SK-MEL-5 (cell line): ENCODE data around the gene BTRC. TPM values are rescaled to one million over a fixed set of nuclear protein-coding genes. Genes with fewer than 3 reads are reported as not detected.

Experiments used
- DNase-seq: peaks from one replicate; pipeline ENCODE4 v3.0.0-alpha.2; 2016; ENCODE audit warnings: low read depth, low spot score
- in situ Hi-C: cut with HindIII; loops from 2 replicates; pipeline ENCODE4 v1.10.0; 2016; ENCODE audit warnings: low sequenced_read_pairs, high pct_unique_total_duplicates, low pct_unique_long_range_greater_than_20kb
- total RNA-seq: library from RNA; depleted of rRNA; stranded (reverse); fragments of >200 nt; shearing (Covaris generic); gene quantifications from 2 replicates; pipeline ENCODE4 v1.2.3, GENCODE V29; 2014

BTRC gene
- total RNA-seq, 1 experiment from 2014 or later, result 6.3 TPM

GRCh38 chr10:101487399-101487798, 133.4 kb downstream of the BTRC start:
- no peak for DNase-seq
- in situ Hi-C loops, result no loop called here

- in situ Hi-C loops, result no loop called here
- DNase-seq, result peak; percentile 27
Observed at GRCh38 chr10:101489355-101489754, 135.4 kb downstream of the BTRC start.

GRCh38 chr10:101490026-101490425, 136.1 kb downstream of the BTRC start:
- no peak for DNase-seq
- in situ Hi-C loops, result no loop called here

GRCh38 chr10:101492205-101492604, 138.2 kb downstream of the BTRC start:
- in situ Hi-C loops, result no loop called here
- no peak for DNase-seq

GRCh38 chr10:101492814-101493213, 138.8 kb downstream of the BTRC start:
- in situ Hi-C loops, result no loop called here
- no peak for DNase-seq

GRCh38 chr10:101493249-101493648, 139.3 kb downstream of the BTRC start:
- in situ Hi-C loops, result no loop called here
- DNase-seq, result peak; percentile 16

- DNase-seq, result no peak
- in situ Hi-C loops, result no loop called here
Observed at GRCh38 chr10:101493782-101494281, 139.9 kb downstream of the BTRC start.

- in situ Hi-C loops, result no loop called here
- DNase-seq, result no peak
Observed at GRCh38 chr10:101494650-101495049, 140.7 kb downstream of the BTRC start.

GRCh38 chr10:101495324-101495925, 141.5 kb downstream of the BTRC start:
- peak; percentile 53 for DNase-seq
- in situ Hi-C loops, result no loop called here

GRCh38 chr10:101504438-101504837, 150.5 kb downstream of the BTRC start:
- no peak for DNase-seq
- in situ Hi-C loops, result no loop called here

- in situ Hi-C loops, result no loop called here
- no peak for DNase-seq
Observed at GRCh38 chr10:101506829-101507661, 153.1 kb downstream of the BTRC start.

GRCh38 chr10:101507828-101508227, 153.9 kb downstream of the BTRC start:
- in situ Hi-C loops, result no loop called here
- DNase-seq, result no peak

- in situ Hi-C loops, result no loop called here
Observed at GRCh38 chr10:101511938-101512337, 158.0 kb downstream of the BTRC start.

GRCh38 chr10:101512738-101513137, 158.8 kb downstream of the BTRC start:
- in situ Hi-C loops, result no loop called here
- no peak for DNase-seq

More at GRCh38 chr10:101511938-101512337, 158.0 kb downstream of the BTRC start:
- DNase-seq, result no peak

- no peak for DNase-seq
- in situ Hi-C loops, result no loop called here
Observed at GRCh38 chr10:101513733-101514132, 159.8 kb downstream of the BTRC start.

GRCh38 chr10:101525848-101526247, 171.9 kb downstream of the BTRC start:
- DNase-seq, result peak; percentile 25
- in situ Hi-C loops, result no loop called here

- no peak for DNase-seq
- in situ Hi-C loops, result no loop called here
Observed at GRCh38 chr10:101529207-101529606, 175.2 kb downstream of the BTRC start.

- DNase-seq, result no peak
- in situ Hi-C loops, result no loop called here
Observed at GRCh38 chr10:101529725-101530553, 176.0 kb downstream of the BTRC start.
